Measurements from ENCODE around the gene MORN5. TPM values are rescaled to one million over a fixed set of nuclear protein-coding genes. Genes with fewer than 3 reads are reported as not detected.

The MORN5 gene
- total RNA-seq, 1 experiment from 2014 or later, result not detected

GRCh38 chr9:122215663-122216062 is 56.0 kb downstream of the MORN5 start:
- Histone ChIP-seq H3K27ac (ENCODE audit: low read length) (no peak overlapping the region), H3K4me3 (ENCODE audit: low read depth in 2 of 2, low read length in 2 of 2) (no peak overlapping the region), H3K27me3 (ENCODE audit: control insufficient read depth, insufficient read depth, low read length) (no peaks in the 10 kb centered on the region), H3K4me1 (ENCODE audit: control insufficient read depth, insufficient read depth, low read length) (no peaks in the 10 kb centered on the region), H3K9me3 (ENCODE audit: control insufficient read depth, insufficient read depth, low read depth, low read length) (no peaks in the 10 kb centered on the region), H3K36me3 (ENCODE audit: control insufficient read depth, insufficient read depth, low read length) (no peaks in the 10 kb centered on the region)
- DNase-seq (ENCODE audit: low read depth, low spot score) (no peak), ATAC-seq (no peak)
- ChIA-PET CTCF (no interaction called here), POLR2A (no interaction called here)
- TF ChIP-seq CTCF (IDR thresholded peaks at IDR 0.05) (no peak), POLR2AphosphoS5 (IDR thresholded peaks at IDR 0.05; ENCODE audit: low read depth, low read length) (no peak), SIN3A (IDR thresholded peaks at IDR 0.05; ENCODE audit: borderline replicate concordance, insufficient read depth, low read depth, low read length) (no peak), TCF7L2 (IDR thresholded peaks at IDR 0.05; ENCODE audit: low read depth, low read length) (no peak), REST (IDR thresholded peaks at IDR 0.05; ENCODE audit: insufficient read depth in 1 of 2, low read depth in 2 of 2, low read length in 1 of 2) (no peak)
- intact Hi-C loops (cut with micrococcal nuclease; ENCODE audit: unreplicated experiment) (no loop called here), in situ Hi-C loops (cut with HindIII; ENCODE audit: low pct_unique_long_range_greater_than_20kb, low sequenced_read_pairs) (no loop called here)
- no TSS peak for BruUV-seq (replicated peaks)

- ATAC-seq (no peak), DNase-seq (ENCODE audit: low read depth, low spot score) (no peak)
- Histone ChIP-seq H3K4me1 (ENCODE audit: control insufficient read depth, insufficient read depth, low read length) (no peaks in the 10 kb centered on the region), H3K27me3 (ENCODE audit: control insufficient read depth, insufficient read depth, low read length) (no peaks in the 10 kb centered on the region), H3K9me3 (ENCODE audit: control insufficient read depth, insufficient read depth, low read depth, low read length) (no peaks in the 10 kb centered on the region), H3K36me3 (ENCODE audit: control insufficient read depth, insufficient read depth, low read length) (no peaks in the 10 kb centered on the region), H3K27ac (ENCODE audit: low read length) (no peak overlapping the region), H3K4me3 (ENCODE audit: low read depth in 2 of 2, low read length in 2 of 2) (no peak overlapping the region)
- TF ChIP-seq CTCF (IDR thresholded peaks at IDR 0.05) (no peak), POLR2AphosphoS5 (IDR thresholded peaks at IDR 0.05; ENCODE audit: low read depth, low read length) (no peak)
- intact Hi-C loops (cut with micrococcal nuclease; ENCODE audit: unreplicated experiment), result no loop called here
- CTCF ChIA-PET, result no interaction called here
- POLR2A ChIA-PET, result no interaction called here
- in situ Hi-C loops (cut with HindIII; ENCODE audit: low pct_unique_long_range_greater_than_20kb, low sequenced_read_pairs), result no loop called here
- no TSS peak for BruUV-seq (replicated peaks)
Measured at GRCh38 chr9:122216138-122216797, 56.6 kb downstream of the MORN5 start.

Measured in Panc1 (cell line).